Osteocyte (in vitro differentiated cells): ENCODE measurements around the gene METTL6. TPM values are rescaled to one million over a fixed set of nuclear protein-coding genes. Genes with fewer than 3 reads are reported as not detected.
"Not testable (repeated sequence)": the region's sequence is repeated elsewhere in the genome, so short reads cannot be mapped to it uniquely, and the experiment has no call there.

Experiments
- DNase-seq: peaks from one replicate; pipeline ENCODE4 v3.0.0; 2021; ENCODE audit warnings: mixed read lengths; ENCODE audit not compliant: unreplicated experiment; ENCODE audit errors: extremely low spot score
- H3K27ac Mint-ChIP-seq: one replicate; pipeline ENCODE4 v1.8.0; 2021; ENCODE audit warnings: mild to moderate bottlenecking, mixed read lengths; ENCODE audit not compliant: unreplicated experiment
- H3K27me3 Mint-ChIP-seq: one replicate; pipeline ENCODE4 v1.8.0; 2021; ENCODE audit warnings: mixed read lengths; ENCODE audit not compliant: unreplicated experiment
- H3K36me3 Mint-ChIP-seq: one replicate; pipeline ENCODE4 v1.8.0; 2021; ENCODE audit warnings: mixed read lengths; ENCODE audit not compliant: unreplicated experiment
- H3K4me1 Mint-ChIP-seq: one replicate; pipeline ENCODE4 v1.8.0; 2021; ENCODE audit warnings: mixed read lengths; ENCODE audit not compliant: unreplicated experiment
- H3K4me3 Mint-ChIP-seq: one replicate; pipeline ENCODE4 v1.8.0; 2021; ENCODE audit warnings: mild to moderate bottlenecking, moderate library complexity, mixed read lengths; ENCODE audit not compliant: unreplicated experiment
- H3K9me3 Mint-ChIP-seq: one replicate; pipeline ENCODE4 v1.8.0; 2021; ENCODE audit warnings: mixed read lengths; ENCODE audit not compliant: unreplicated experiment
- total RNA-seq: library from RNA; stranded (reverse); gene quantifications from 2 replicates; pipeline ENCODE4 v1.2.1, GENCODE V29; 2021
- TF ChIP-seq, protein P1 (sequence below): fragments of 200-600 bp; sonication (generic); IDR thresholded peaks from 2 replicates; pipeline ENCODE4 v1.5.0; 2021; ENCODE audit warnings: antibody characterized with exemption, mild to moderate bottlenecking, moderate library complexity

METTL6 gene
- total RNA-seq, 1 donor from 2014 or later: 20.5 TPM

- no peaks in the 10 kb centered on the region for H3K27me3 Mint-ChIP-seq
- no peak overlapping the region for H3K4me3 Mint-ChIP-seq
- no peak overlapping the region for H3K27ac Mint-ChIP-seq
- TF ChIP-seq, protein P1, sequence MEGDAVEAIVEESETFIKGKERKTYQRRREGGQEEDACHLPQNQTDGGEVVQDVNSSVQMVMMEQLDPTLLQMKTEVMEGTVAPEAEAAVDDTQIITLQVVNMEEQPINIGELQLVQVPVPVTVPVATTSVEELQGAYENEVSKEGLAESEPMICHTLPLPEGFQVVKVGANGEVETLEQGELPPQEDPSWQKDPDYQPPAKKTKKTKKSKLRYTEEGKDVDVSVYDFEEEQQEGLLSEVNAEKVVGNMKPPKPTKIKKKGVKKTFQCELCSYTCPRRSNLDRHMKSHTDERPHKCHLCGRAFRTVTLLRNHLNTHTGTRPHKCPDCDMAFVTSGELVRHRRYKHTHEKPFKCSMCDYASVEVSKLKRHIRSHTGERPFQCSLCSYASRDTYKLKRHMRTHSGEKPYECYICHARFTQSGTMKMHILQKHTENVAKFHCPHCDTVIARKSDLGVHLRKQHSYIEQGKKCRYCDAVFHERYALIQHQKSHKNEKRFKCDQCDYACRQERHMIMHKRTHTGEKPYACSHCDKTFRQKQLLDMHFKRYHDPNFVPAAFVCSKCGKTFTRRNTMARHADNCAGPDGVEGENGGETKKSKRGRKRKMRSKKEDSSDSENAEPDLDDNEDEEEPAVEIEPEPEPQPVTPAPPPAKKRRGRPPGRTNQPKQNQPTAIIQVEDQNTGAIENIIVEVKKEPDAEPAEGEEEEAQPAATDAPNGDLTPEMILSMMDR: no peak
- no peaks in the 10 kb centered on the region for H3K4me1 Mint-ChIP-seq
- no peaks in the 10 kb centered on the region for H3K9me3 Mint-ChIP-seq
- no peak for DNase-seq
- H3K36me3 Mint-ChIP-seq: peaks cover 7% of the 10 kb centered on the region
These were observed 33.7 kb upstream of the METTL6 start for GRCh38 chr3:15460891-15461531.

DNA sequence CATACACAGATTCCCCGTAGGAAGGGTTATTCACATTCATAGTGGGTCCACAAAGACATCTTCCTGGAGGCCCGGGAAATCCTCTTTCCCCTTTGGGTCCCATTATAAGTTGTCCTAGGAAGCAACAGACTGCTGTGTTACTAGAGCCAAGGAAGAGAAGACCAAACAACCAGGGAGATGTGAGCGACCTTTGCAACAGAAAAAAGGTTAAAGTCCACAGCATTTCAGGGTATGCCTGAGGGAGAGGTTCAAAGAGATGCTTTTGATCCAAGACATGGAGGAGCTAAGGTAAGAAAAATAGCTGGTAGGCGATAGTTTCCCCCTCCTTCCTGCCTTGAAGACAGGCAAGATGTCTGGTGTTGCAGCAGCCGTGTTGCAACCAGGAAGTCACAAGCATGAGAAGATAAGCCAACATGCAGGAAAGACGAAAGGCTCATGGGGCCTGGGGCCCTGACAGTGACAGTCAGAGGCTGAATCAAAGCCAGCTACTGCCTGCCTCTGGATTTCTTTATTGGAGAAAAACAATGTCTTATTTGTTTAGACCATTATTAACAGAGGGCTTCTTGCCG is 31.0 kb upstream of the METTL6 start:
- no peak for DNase-seq
- peaks cover 5% of the 10 kb centered on the region for H3K36me3 Mint-ChIP-seq
- no peaks in the 10 kb centered on the region for H3K9me3 Mint-ChIP-seq

DNA sequence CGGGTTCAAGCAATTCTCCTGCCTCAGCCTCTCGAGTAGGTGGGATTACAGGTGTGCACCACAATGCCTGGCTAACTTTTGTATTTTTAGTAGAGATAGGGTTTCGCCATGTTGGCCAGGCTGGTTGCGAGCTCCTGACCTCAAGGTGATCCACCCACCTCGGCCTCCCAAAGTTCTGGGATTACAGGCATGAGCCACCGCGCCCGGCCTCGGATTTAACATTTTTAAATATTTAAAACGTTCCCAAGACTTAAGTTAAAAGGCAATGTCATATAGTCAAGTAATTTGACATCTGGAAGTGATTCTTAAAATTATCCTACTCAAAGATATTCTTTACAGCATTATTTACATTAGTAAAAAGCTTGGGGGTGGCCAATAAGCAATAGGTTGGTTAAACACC is 29.6 kb upstream of the METTL6 start:
- not testable (repeated sequence) for H3K36me3 Mint-ChIP-seq, H3K27me3 Mint-ChIP-seq, H3K4me3 Mint-ChIP-seq, H3K9me3 Mint-ChIP-seq, H3K27ac Mint-ChIP-seq, H3K4me1 Mint-ChIP-seq, DNase-seq

More for the DNA sequence above, 31.0 kb upstream of the METTL6 start:
- H3K4me3 Mint-ChIP-seq: no peak overlapping the region
- H3K4me1 Mint-ChIP-seq: no peaks in the 10 kb centered on the region
- TF ChIP-seq, protein P1: no peak
- no peaks in the 10 kb centered on the region for H3K27me3 Mint-ChIP-seq
- no peak overlapping the region for H3K27ac Mint-ChIP-seq

- H3K27me3 Mint-ChIP-seq: no peaks in the 10 kb centered on the region
- no peak for DNase-seq
- no peak overlapping the region for H3K27ac Mint-ChIP-seq
- peaks cover 5% of the 10 kb centered on the region for H3K36me3 Mint-ChIP-seq
- H3K4me3 Mint-ChIP-seq: no peak overlapping the region
- TF ChIP-seq, protein P1: no peak
- no peaks in the 10 kb centered on the region for H3K4me1 Mint-ChIP-seq
- H3K9me3 Mint-ChIP-seq: no peaks in the 10 kb centered on the region
These were observed 29.0 kb upstream of the METTL6 start for GRCh38 chr3:15456321-15456720.

DNA sequence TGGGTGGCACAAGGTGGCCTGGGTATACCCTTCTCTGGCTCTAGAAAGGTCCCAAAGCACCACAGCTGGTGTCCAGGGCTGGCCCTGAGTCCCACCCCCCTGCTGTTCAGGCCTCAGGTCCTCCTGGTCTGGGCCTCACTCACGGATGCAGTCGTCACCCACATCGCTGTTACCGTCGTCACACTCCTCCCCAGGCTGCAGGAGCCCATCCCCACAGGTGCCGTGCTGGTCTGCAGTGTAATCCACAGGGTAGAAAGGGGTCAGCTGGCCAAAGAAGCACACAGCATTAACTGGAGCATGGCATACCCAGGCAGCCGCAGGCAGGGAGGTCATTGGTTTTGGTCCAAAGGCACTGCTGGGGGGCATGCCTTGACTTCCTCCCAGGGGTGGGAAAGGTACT is 28.4 kb upstream of the METTL6 start:
- H3K27ac Mint-ChIP-seq: no peak overlapping the region
- H3K36me3 Mint-ChIP-seq: peaks cover 5% of the 10 kb centered on the region
- no peak overlapping the region for H3K4me3 Mint-ChIP-seq
- TF ChIP-seq, protein P1: no peak
- no peaks in the 10 kb centered on the region for H3K27me3 Mint-ChIP-seq
- DNase-seq: no peak
- no peaks in the 10 kb centered on the region for H3K9me3 Mint-ChIP-seq
- no peaks in the 10 kb centered on the region for H3K4me1 Mint-ChIP-seq
